ENCODE data around the gene RBM19.
"Not testable (repeated sequence)": the region's sequence is repeated elsewhere in the genome, so short reads cannot be mapped to it uniquely, and the experiment has no call there.

Gene RBM19

GRCh38 chr12:114000861-114001260 lies 34.7 kb upstream of the RBM19 start:
- no peaks in the 10 kb centered on the region for H3K36me3 ChIP-seq (ENCODE audit: control insufficient read depth, insufficient read depth, low read length)
- H3K27me3 ChIP-seq (replicated peaks; ENCODE audit: control insufficient read depth, insufficient read depth, low read length) = peaks cover 3% of the 10 kb centered on the region
- no peak for DNase-seq (ENCODE audit: extremely low read depth, insufficient read length)

GRCh38 chr12:114000261-114000660 lies 34.1 kb upstream of the RBM19 start:
- H3K36me3 ChIP-seq (ENCODE audit: control insufficient read depth, insufficient read depth, low read length); H3K4me3 ChIP-seq (replicated peaks; ENCODE audit: low read depth, low read length); H3K27me3 ChIP-seq (replicated peaks; ENCODE audit: control insufficient read depth, insufficient read depth, low read length); DNase-seq (ENCODE audit: extremely low read depth, insufficient read length): not testable (repeated sequence)

More at GRCh38 chr12:114000861-114001260, 34.7 kb upstream of the RBM19 start:
- no peak overlapping the region for H3K4me3 ChIP-seq (replicated peaks; ENCODE audit: low read depth, low read length)
- no peak for TF ChIP-seq CTCF (IDR thresholded peaks at IDR 0.05; ENCODE audit: insufficient read depth, low read length, poor library complexity, severe bottlenecking)

- no peak for TF ChIP-seq CTCF (IDR thresholded peaks at IDR 0.05; ENCODE audit: insufficient read depth, low read length, poor library complexity, severe bottlenecking)
- no peaks in the 10 kb centered on the region for H3K27me3 ChIP-seq (replicated peaks; ENCODE audit: control insufficient read depth, insufficient read depth, low read length)
These were observed 31.2 kb upstream of the RBM19 start for GRCh38 chr12:113997365-113997764.

GRCh38 chr12:113996026-113996425 lies 29.9 kb upstream of the RBM19 start:
- no peak for DNase-seq (ENCODE audit: extremely low read depth, insufficient read length)
- peak; percentile 13 for TF ChIP-seq CTCF (IDR thresholded peaks at IDR 0.05; ENCODE audit: insufficient read depth, low read length, poor library complexity, severe bottlenecking)
- Histone ChIP-seq H3K36me3 (ENCODE audit: control insufficient read depth, insufficient read depth, low read length) (no peaks in the 10 kb centered on the region), H3K27me3 (replicated peaks; ENCODE audit: control insufficient read depth, insufficient read depth, low read length) (no peaks in the 10 kb centered on the region), H3K4me3 (replicated peaks; ENCODE audit: low read depth, low read length) (no peak overlapping the region)

More at GRCh38 chr12:113997365-113997764, 31.2 kb upstream of the RBM19 start:
- no peak overlapping the region for H3K4me3 ChIP-seq (replicated peaks; ENCODE audit: low read depth, low read length)
- DNase-seq (ENCODE audit: extremely low read depth, insufficient read length) = peak; percentile 22
- no peaks in the 10 kb centered on the region for H3K36me3 ChIP-seq (ENCODE audit: control insufficient read depth, insufficient read depth, low read length)

- no peaks in the 10 kb centered on the region; the same call in 1 of the 2 replicates for H3K27me3 ChIP-seq (replicated peaks; ENCODE audit: control insufficient read depth, insufficient read depth, low read length)
- H3K4me3 ChIP-seq (replicated peaks; ENCODE audit: low read depth, low read length) = no peak overlapping the region
- no peak for DNase-seq (ENCODE audit: extremely low read depth, insufficient read length)
- TF ChIP-seq CTCF (IDR thresholded peaks at IDR 0.05; ENCODE audit: insufficient read depth, low read length, poor library complexity, severe bottlenecking) = no peak
- H3K36me3 ChIP-seq (ENCODE audit: control insufficient read depth, insufficient read depth, low read length) = no peaks in the 10 kb centered on the region
These were observed 27.9 kb upstream of the RBM19 start for GRCh38 chr12:113994051-113994450.

- not testable (repeated sequence) for DNase-seq (ENCODE audit: extremely low read depth, insufficient read length); H3K27me3 ChIP-seq (replicated peaks; ENCODE audit: control insufficient read depth, insufficient read depth, low read length); H3K36me3 ChIP-seq (ENCODE audit: control insufficient read depth, insufficient read depth, low read length); H3K4me3 ChIP-seq (replicated peaks; ENCODE audit: low read depth, low read length)
These were observed 26.6 kb upstream of the RBM19 start for GRCh38 chr12:113992751-113993150.

Data from GM06990 (cell line).